SH-SY5Y (cell line): ENCODE results near the gene ZNF501.

Experiments used
- GATA2 ChIP-seq: IDR thresholded peaks from 2 replicates; pipeline ENCODE4 v1.6.1; 2011; ENCODE audit warnings: mild to moderate bottlenecking, low read depth, low read length
- GATA3 ChIP-seq: IDR thresholded peaks from 2 replicates; pipeline ENCODE4 v1.6.1; 2011; ENCODE audit warnings: low read depth, mild to moderate bottlenecking, low read length, moderate library complexity

ZNF501 gene

GRCh38 chr3:44762690-44763089 lies 33.3 kb downstream of the ZNF501 start:
- TF ChIP-seq GATA3 (no peak), GATA2 (no peak)

- TF ChIP-seq GATA3, result no peak
- TF ChIP-seq GATA2, result no peak
These were observed 34.8 kb downstream of the ZNF501 start for GRCh38 chr3:44764248-44764647.

GRCh38 chr3:44771424-44772098 lies 42.1 kb downstream of the ZNF501 start:
- no peak for TF ChIP-seq GATA2
- TF ChIP-seq GATA3, result no peak

GRCh38 chr3:44772099-44772442 lies 42.6 kb downstream of the ZNF501 start:
- no peak for TF ChIP-seq GATA3
- no peak for TF ChIP-seq GATA2

GRCh38 chr3:44782891-44783290 lies 53.5 kb downstream of the ZNF501 start:
- TF ChIP-seq GATA2, result no peak
- TF ChIP-seq GATA3, result no peak
